Measurements from ENCODE around the gene TICAM1.
A peak's percentile ranks its signal among the peaks of the same experiment; 100 is the strongest.
"Not testable (repeated sequence)": the region's sequence is repeated elsewhere in the genome, so short reads cannot be mapped to it uniquely, and the experiment has no call there.

TICAM1 gene

GRCh38 chr19:4830332-4830731 lies 1.2 kb downstream of the TICAM1 start:
- POLR2A ChIA-PET (ENCODE audit: low non-redundant PET), result no interaction called here
- peak overlapping the region; percentile 86 for H3K27ac ChIP-seq
- CTCF ChIA-PET, result no interaction called here
- TF ChIP-seq CTCF (conservative IDR thresholded peaks at IDR 0.05; ENCODE audit: low read depth), result no peak
- DNase-seq (ENCODE audit: low spot score), result no peak

GRCh38 chr19:4829001-4829712 lies 2.4 kb downstream of the TICAM1 start:
- DNase-seq (ENCODE audit: low spot score), result no peak
- H3K27ac ChIP-seq, result peak overlapping the region; percentile 86
- CTCF ChIA-PET, result no interaction called here
- POLR2A ChIA-PET (ENCODE audit: low non-redundant PET), result interaction anchor here (0.7 kb wide), 2 partner anchors 83 to 190 kb away, joined by 4 to 6 read pairs; no protein-coding TSS in a partner anchor
- TF ChIP-seq CTCF (conservative IDR thresholded peaks at IDR 0.05; ENCODE audit: low read depth), result no peak

GRCh38 chr19:4823577-4823976 lies 7.9 kb downstream of the TICAM1 start:
- peak overlapping the region; percentile 31 for H3K27ac ChIP-seq
- ChIA-PET POLR2A (ENCODE audit: low non-redundant PET) (interaction anchor here (0.6 kb wide), 1 partner anchor 30 kb away, joined by 4 read pairs; no protein-coding TSS in a partner anchor), CTCF (interaction anchor here (0.6 kb wide), 2 partner anchors 22 to 524 kb away, joined by 3 read pairs; no protein-coding TSS in a partner anchor)
- no peak for TF ChIP-seq CTCF (conservative IDR thresholded peaks at IDR 0.05; ENCODE audit: low read depth)
- DNase-seq (ENCODE audit: low spot score), result no peak

- DNase-seq (ENCODE audit: low spot score); CTCF ChIA-PET; POLR2A ChIA-PET (ENCODE audit: low non-redundant PET): not testable (repeated sequence)
- H3K27ac ChIP-seq, result peak overlapping the region; percentile 20
Measured at GRCh38 chr19:4822354-4822753, 9.2 kb downstream of the TICAM1 start.

DNA sequence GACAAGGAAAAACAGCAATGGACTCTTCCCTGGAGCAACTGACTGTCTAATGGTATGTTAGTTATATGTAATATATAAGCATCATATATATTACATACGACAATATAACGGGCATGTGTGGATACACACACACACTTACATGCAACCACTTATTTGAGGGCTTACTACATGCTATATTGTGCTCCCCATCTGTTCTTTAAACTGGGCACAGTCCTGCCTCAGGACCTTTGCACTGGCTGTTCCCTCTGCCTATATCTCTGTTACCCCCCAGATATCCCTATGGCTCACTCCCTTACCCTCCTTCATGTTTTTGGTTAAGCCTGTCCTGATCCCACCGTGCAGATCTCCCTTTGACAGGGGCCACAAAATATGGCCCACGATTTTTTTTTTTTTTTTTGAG lies 10.2 kb downstream of the TICAM1 start:
- no peak for TF ChIP-seq CTCF (conservative IDR thresholded peaks at IDR 0.05; ENCODE audit: low read depth)
- ChIA-PET CTCF (no interaction called here), POLR2A (ENCODE audit: low non-redundant PET) (no interaction called here)
- no peak overlapping the region for H3K27ac ChIP-seq
- no peak for DNase-seq (ENCODE audit: low spot score)

DNA sequence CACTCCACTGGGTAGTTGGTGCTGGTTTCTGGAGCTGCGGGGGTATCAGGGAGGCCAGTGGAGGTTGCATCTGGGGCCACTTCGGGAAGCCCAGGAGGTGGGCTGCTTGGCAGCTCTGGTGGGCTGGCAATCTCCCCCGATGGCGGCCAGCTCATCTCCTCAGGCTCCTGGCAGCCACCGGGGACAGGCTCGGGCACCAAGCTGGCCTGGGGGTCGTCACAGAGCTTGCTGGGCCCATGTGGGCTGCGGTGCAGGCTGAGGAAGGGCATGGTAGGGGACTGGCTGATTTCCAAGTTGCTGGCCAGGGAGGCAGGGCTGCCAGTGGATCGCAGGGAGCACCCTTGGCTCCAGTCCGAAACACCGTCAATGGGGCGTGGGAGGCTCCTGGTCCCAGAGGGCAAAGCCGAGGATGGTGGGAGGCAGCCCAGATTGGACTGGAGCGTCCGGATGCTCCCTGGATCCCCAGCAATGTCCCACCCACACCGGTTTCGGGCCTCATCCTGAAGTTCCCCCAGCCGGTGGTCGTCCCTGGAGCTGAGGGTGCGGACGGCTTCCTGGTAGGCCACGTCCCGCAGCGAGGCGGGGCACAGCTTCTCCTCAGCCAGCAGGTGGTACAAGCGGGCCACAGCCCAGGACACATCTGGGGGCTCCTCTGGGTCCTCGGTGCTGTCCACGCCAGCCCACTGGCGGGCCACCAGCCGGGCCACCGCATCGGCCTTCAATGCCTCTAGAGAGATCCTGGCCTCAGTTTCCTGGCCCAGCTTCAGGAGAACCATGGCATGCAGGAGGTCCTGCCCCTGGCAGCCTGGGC lies 13.8 kb downstream of the TICAM1 start:
- no peak for TF ChIP-seq CTCF (conservative IDR thresholded peaks at IDR 0.05; ENCODE audit: low read depth)
- CTCF ChIA-PET, result interaction anchor here (0.6 to 0.7 kb wide), 2 partner anchors 10 to 13 kb away, joined by 4 to 5 read pairs; no protein-coding TSS in a partner anchor
- DNase-seq (ENCODE audit: low spot score), result no peak
- POLR2A ChIA-PET (ENCODE audit: low non-redundant PET), result interaction anchor here (0.6 kb wide), 1 partner anchor 138 kb away, joined by 3 read pairs; no protein-coding TSS in a partner anchor
- peak overlapping the region; percentile 63 for H3K27ac ChIP-seq

DNA sequence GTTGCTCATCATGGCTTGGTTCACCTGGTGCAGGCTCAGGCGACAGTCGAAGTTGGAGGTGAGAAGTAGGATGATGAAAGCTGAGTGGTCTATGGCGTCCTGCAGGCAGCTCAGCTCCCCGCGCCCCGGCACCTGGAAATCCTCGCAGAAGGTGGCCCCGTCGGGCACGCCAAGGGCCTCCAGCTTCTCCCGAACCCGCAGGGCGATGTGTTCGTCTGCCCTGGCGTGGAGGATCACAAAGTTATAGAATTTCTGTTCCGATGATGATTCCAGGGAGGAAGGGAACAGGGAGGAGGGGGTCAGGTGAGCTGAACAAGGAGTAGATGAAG lies 14.6 kb downstream of the TICAM1 start:
- TF ChIP-seq CTCF (conservative IDR thresholded peaks at IDR 0.05; ENCODE audit: low read depth), result no peak
- POLR2A ChIA-PET (ENCODE audit: low non-redundant PET), result interaction anchor here (0.6 kb wide), 2 partner anchors 105 to 903 kb away, joined by 3 to 6 read pairs; partner anchors contain the start of genes CATSPERD and LONP1
- CTCF ChIA-PET, result no interaction called here

More for the DNA sequence above, 14.6 kb downstream of the TICAM1 start:
- no peak for DNase-seq (ENCODE audit: low spot score)
- H3K27ac ChIP-seq, result peak overlapping the region; percentile 63
